Naive B cell (primary cell): ENCODE measurements around the gene CNOT3. TPM values are rescaled to one million over a fixed set of nuclear protein-coding genes. Genes with fewer than 3 reads are reported as not detected.
"Not testable (repeated sequence)": the region's sequence is repeated elsewhere in the genome, so short reads cannot be mapped to it uniquely, and the experiment has no call there.

Experiments used
- ATAC-seq, 2 donors: fragments of 150-1000 bp; cut with Tn5 transposase; 2 replicates each; pipeline ENCODE4 v1.10.0; 2021; ENCODE audit warnings: low read depth in 2 of 2, mild to moderate bottlenecking in 2 of 2, moderate library complexity in 2 of 2
- DNase-seq: peaks from one replicate; pipeline ENCODE4 v3.0.0; 2022
- H3K27ac Mint-ChIP-seq, 6 donors: one replicate each; pipeline ENCODE4 v1.8.0; 2020 to 2022; ENCODE audit warnings: mild to moderate bottlenecking in 6 of 6, mixed read lengths in 6 of 6, moderate library complexity in 5 of 6, inconsistent platforms in 2 of 6
- H3K27me3 Mint-ChIP-seq, 3 donors: one replicate each; pipeline ENCODE4 v1.8.0; 2021 to 2022; ENCODE audit warnings: mixed read lengths in 3 of 3, mild to moderate bottlenecking in 1 of 3
- H3K36me3 Mint-ChIP-seq, 2 donors: one replicate each; pipeline ENCODE4 v1.8.0; 2020 to 2022; ENCODE audit warnings: mixed read lengths in 2 of 2, inconsistent platforms in 1 of 2, mild to moderate bottlenecking in 1 of 2
- H3K4me1 Mint-ChIP-seq, 3 donors: one replicate each; pipeline ENCODE4 v1.8.0; 2020 to 2022; ENCODE audit warnings: mixed read lengths in 3 of 3, inconsistent platforms in 1 of 3, mild to moderate bottlenecking in 1 of 3, moderate library complexity in 1 of 3
- H3K4me3 Mint-ChIP-seq, 8 donors: one replicate each; pipeline ENCODE4 v1.8.0; 2020 to 2022; ENCODE audit warnings: mild to moderate bottlenecking in 8 of 8, mixed read lengths in 8 of 8, moderate library complexity in 8 of 8, inconsistent platforms in 2 of 8
- H3K9me3 Mint-ChIP-seq, 7 donors: one replicate each; pipeline ENCODE4 v1.8.0; 2020 to 2022; ENCODE audit warnings: mixed read lengths in 7 of 7, mild to moderate bottlenecking in 5 of 7, inconsistent platforms in 2 of 7, moderate library complexity in 1 of 7
- polyA plus RNA-seq, 6 donors: library from polyadenylated mRNA; unstranded; fragments of 300-500 nt; fragmentation: Illumina TruSeq; gene quantifications; one replicate each; pipeline ENCODE4 v1.2.3, GENCODE V29; 2021; ENCODE audit warnings: low read depth in 6 of 6

The CNOT3 gene
- 10 to 100 TPM in 1 of 6 donors, 1 to 10 TPM in 5; 2.7 to 12.9 (median 6.9) TPM for polyA plus RNA-seq

GRCh38 chr19:54137699-54138488 lies at the start of gene CNOT3:
CNOT3 (plus strand) TSS chr19:54137762; CDS start chr19:54142979, 5,217 bp downstream.
- peaks cover 46 to 51% (median 49%) of the 10 kb centered on the region in 3 donors for H3K4me1 Mint-ChIP-seq

GRCh38 chr19:54094426-54095000 lies 43.0 kb upstream of the CNOT3 start:
- H3K9me3 Mint-ChIP-seq, result peaks cover 0 to 13% (median 2%) of the 10 kb centered on the region in 7 donors
- H3K27ac Mint-ChIP-seq, result no peak overlapping the region
- H3K4me1 Mint-ChIP-seq, result peaks cover 9 to 18% (median 12%) of the 10 kb centered on the region in 3 donors
- peaks cover 5 to 9% of the 10 kb centered on the region in 2 donors for H3K36me3 Mint-ChIP-seq
- peaks cover 30 to 50% (median 31%) of the 10 kb centered on the region in 3 donors for H3K27me3 Mint-ChIP-seq
- no peak for ATAC-seq
- peak overlapping the region in 3 of 8 donors; percentile 44 to 76 (median 45) for H3K4me3 Mint-ChIP-seq
- DNase-seq, result no peak

More at GRCh38 chr19:54137699-54138488, at the start of gene CNOT3:
- H3K9me3 Mint-ChIP-seq, result no peaks in the 10 kb centered on the region
- H3K27me3 Mint-ChIP-seq, result no peaks in the 10 kb centered on the region
- H3K4me3 Mint-ChIP-seq, result peak within 1 kb of the TSS; percentile 83 to 96 (median 90)
- H3K36me3 Mint-ChIP-seq, result peaks cover 0 to 8% of the 10 kb centered on the region in 2 donors
- H3K27ac Mint-ChIP-seq, result peak within 1 kb of the TSS; percentile 80 to 99 (median 95)
- no peak for ATAC-seq
- DNase-seq, result peak; percentile 20

GRCh38 chr19:54095136-54095858 lies 42.3 kb upstream of the CNOT3 start:
- peaks cover 30 to 48% (median 31%) of the 10 kb centered on the region in 3 donors for H3K27me3 Mint-ChIP-seq
- ATAC-seq, result no peak
- H3K27ac Mint-ChIP-seq, result no peak overlapping the region
- H3K36me3 Mint-ChIP-seq, result peaks cover 5 to 9% of the 10 kb centered on the region in 2 donors
- DNase-seq, result no peak
- peaks cover 9 to 18% (median 12%) of the 10 kb centered on the region in 3 donors for H3K4me1 Mint-ChIP-seq
- H3K9me3 Mint-ChIP-seq, result peaks cover 0 to 13% (median 2%) of the 10 kb centered on the region in 7 donors
- peak overlapping the region in 3 of 8 donors; percentile 44 to 77 (median 71) for H3K4me3 Mint-ChIP-seq

GRCh38 chr19:54095859-54096616 lies 41.5 kb upstream of the CNOT3 start:
- Mint-ChIP-seq H3K4me1 (peaks cover 11 to 18% (median 16%) of the 10 kb centered on the region in 3 donors), H3K4me3 (peak overlapping the region; percentile 70 to 85 (median 76)), H3K27me3 (peaks cover 29 to 44% (median 29%) of the 10 kb centered on the region in 3 donors), H3K9me3 (peaks cover 0 to 13% (median 2%) of the 10 kb centered on the region in 7 donors), H3K27ac (peak overlapping the region in 3 of 6 donors; percentile 12 to 66 (median 27))
- DNase-seq, result peak; percentile 32
- peak; percentile 86 to 90 for ATAC-seq
- not testable (repeated sequence) for H3K36me3 Mint-ChIP-seq

GRCh38 chr19:54096617-54097106 lies 40.9 kb upstream of the CNOT3 start:
- Mint-ChIP-seq H3K4me1 (peaks cover 14 to 18% (median 18%) of the 10 kb centered on the region in 3 donors), H3K9me3 (peaks cover 0 to 13% (median 2%) of the 10 kb centered on the region in 7 donors), H3K36me3 (peaks cover 5 to 9% of the 10 kb centered on the region in 2 donors), H3K4me3 (peak overlapping the region; percentile 43 to 85 (median 68)), H3K27ac (peak overlapping the region in 1 of 6 donors; percentile 27), H3K27me3 (peaks cover 23 to 38% (median 25%) of the 10 kb centered on the region in 3 donors)
- DNase-seq, result no peak
- ATAC-seq, result peak; percentile 46 to 51

GRCh38 chr19:54099190-54099902 lies 38.2 kb upstream of the CNOT3 start:
- H3K4me3 Mint-ChIP-seq, result no peak overlapping the region
- H3K9me3 Mint-ChIP-seq, result peaks cover 0 to 3% (median 0%) of the 10 kb centered on the region in 7 donors
- no peak for DNase-seq
- ATAC-seq, result no peak
- H3K4me1 Mint-ChIP-seq, result peaks cover 26 to 40% (median 30%) of the 10 kb centered on the region in 3 donors
- H3K27me3 Mint-ChIP-seq, result peaks cover 10 to 20% (median 13%) of the 10 kb centered on the region in 3 donors
- H3K36me3 Mint-ChIP-seq, result peaks cover 0 to 9% of the 10 kb centered on the region in 2 donors
- H3K27ac Mint-ChIP-seq, result no peak overlapping the region

GRCh38 chr19:54099903-54100255 lies 37.7 kb upstream of the CNOT3 start:
- H3K4me3 Mint-ChIP-seq, H3K27ac Mint-ChIP-seq, DNase-seq, H3K36me3 Mint-ChIP-seq, H3K9me3 Mint-ChIP-seq, ATAC-seq: not testable (repeated sequence)
- peaks cover 26 to 42% (median 30%) of the 10 kb centered on the region in 3 donors for H3K4me1 Mint-ChIP-seq
- peaks cover 5 to 15% (median 13%) of the 10 kb centered on the region in 3 donors for H3K27me3 Mint-ChIP-seq

- no peak for DNase-seq
- Mint-ChIP-seq H3K4me3 (peak within 1 kb of the TSS in 7 of 8 donors; percentile 50 to 98 (median 63)), H3K9me3 (no peaks in the 10 kb centered on the region), H3K36me3 (peaks cover 0 to 11% of the 10 kb centered on the region in 2 donors), H3K27ac (peak within 1 kb of the TSS in 3 of 6 donors; percentile 64 to 78 (median 71)), H3K27me3 (peaks cover 5 to 14% (median 13%) of the 10 kb centered on the region in 3 donors), H3K4me1 (peaks cover 28 to 43% (median 31%) of the 10 kb centered on the region in 3 donors)
- ATAC-seq, result no peak
Measured at GRCh38 chr19:54100561-54100960, 37.0 kb upstream of the CNOT3 start, which contains the start of gene OSCAR. OSCAR (minus strand) TSS chr19:54100803; CDS start chr19:54100792, 11 bp downstream.

GRCh38 chr19:54102421-54103169 lies 35.0 kb upstream of the CNOT3 start, which contains the start of gene NDUFA3:
NDUFA3 (plus strand) TSS chr19:54102855; CDS start chr19:54102879, 24 bp downstream.
- ATAC-seq, result peak; percentile 98 to 99
- Mint-ChIP-seq H3K4me3 (peak within 1 kb of the TSS; percentile 89 to 99 (median 98)), H3K9me3 (no peaks in the 10 kb centered on the region), H3K4me1 (peaks cover 21 to 41% (median 25%) of the 10 kb centered on the region in 3 donors), H3K27me3 (no peaks in the 10 kb centered on the region), H3K36me3 (peaks cover 0 to 15% of the 10 kb centered on the region in 2 donors), H3K27ac (peak within 1 kb of the TSS; percentile 91 to 97 (median 96))
- DNase-seq, result peak; percentile 96

GRCh38 chr19:54104998-54105715 lies 32.4 kb upstream of the CNOT3 start:
- Mint-ChIP-seq H3K9me3 (no peaks in the 10 kb centered on the region), H3K27me3 (no peaks in the 10 kb centered on the region), H3K36me3 (peaks cover 0 to 19% of the 10 kb centered on the region in 2 donors), H3K4me3 (peak overlapping the region in 7 of 8 donors; percentile 4 to 98 (median 25)), H3K27ac (peak overlapping the region in 1 of 6 donors; percentile 37), H3K4me1 (peaks cover 23 to 42% (median 30%) of the 10 kb centered on the region in 3 donors)
- ATAC-seq (no peak), DNase-seq (no peak)
